ENCODE data around the gene NRIP1. TPM values are rescaled to one million over a fixed set of nuclear protein-coding genes. Genes with fewer than 3 reads are reported as not detected.

Gene NRIP1
- total RNA-seq, 4 donors from 2014 or later, result 31.0 to 33.0 (median 32.2) TPM

- H3K36me3 ChIP-seq, result peaks cover 0 to 8% (median 0%) of the 10 kb centered on the region in 3 donors
- TF ChIP-seq POLR2A (IDR thresholded peaks at IDR 0.05) (no peak), CTCF (IDR thresholded peaks at IDR 0.05) (no peak), EP300 (IDR thresholded peaks at IDR 0.05) (no peak)
- no peak overlapping the region for H3K4me3 ChIP-seq
- DNase-seq (ENCODE audit: low spot score in 2 of 2), result no peak
- H3K27me3 ChIP-seq, result no peaks in the 10 kb centered on the region
- no peak overlapping the region for H3K27ac ChIP-seq
- WGBS, 2 donors, result 52 to 58% methylated on average over 6 of the region's 6 CpGs
- H3K9me3 ChIP-seq, result no peaks in the 10 kb centered on the region
- H3K4me1 ChIP-seq, result peaks cover 0 to 70% (median 17%) of the 10 kb centered on the region in 4 donors
These were observed 61.2 kb downstream of the NRIP1 start for GRCh38 chr21:15003463-15004135.

- Histone ChIP-seq H3K4me1 (peaks cover 0 to 77% (median 17%) of the 10 kb centered on the region in 4 donors), H3K27ac (no peak overlapping the region), H3K9me3 (no peaks in the 10 kb centered on the region), H3K4me3 (no peak overlapping the region), H3K36me3 (no peaks in the 10 kb centered on the region), H3K27me3 (no peaks in the 10 kb centered on the region)
- TF ChIP-seq CTCF (IDR thresholded peaks at IDR 0.05) (no peak), EP300 (IDR thresholded peaks at IDR 0.05) (no peak), POLR2A (IDR thresholded peaks at IDR 0.05) (no peak)
- WGBS, 2 donors, result 69 to 76% methylated on average over 15 of the region's 15 CpGs
- no peak for DNase-seq (ENCODE audit: low spot score in 2 of 2)
These were observed 62.8 kb downstream of the NRIP1 start for GRCh38 chr21:15001857-15002606.

GRCh38 chr21:15001113-15001512 is 63.7 kb downstream of the NRIP1 start:
- no peak for DNase-seq (ENCODE audit: low spot score in 2 of 2)
- H3K27ac ChIP-seq, result no peak overlapping the region
- no peaks in the 10 kb centered on the region for H3K9me3 ChIP-seq
- 33 to 38% methylated on average over 2 of the region's 2 CpGs for WGBS, 2 donors
- TF ChIP-seq EP300 (IDR thresholded peaks at IDR 0.05) (no peak), POLR2A (IDR thresholded peaks at IDR 0.05) (no peak), CTCF (IDR thresholded peaks at IDR 0.05) (no peak)
- no peaks in the 10 kb centered on the region for H3K27me3 ChIP-seq
- H3K36me3 ChIP-seq, result no peaks in the 10 kb centered on the region
- H3K4me1 ChIP-seq, result peaks cover 0 to 73% (median 17%) of the 10 kb centered on the region in 4 donors
- no peak overlapping the region for H3K4me3 ChIP-seq

- H3K27ac ChIP-seq, result no peak overlapping the region
- no peak for TF ChIP-seq EP300 (IDR thresholded peaks at IDR 0.05)
- peaks cover 0 to 73% (median 10%) of the 10 kb centered on the region in 4 donors for H3K4me1 ChIP-seq
- no peaks in the 10 kb centered on the region for H3K27me3 ChIP-seq
- no peak for DNase-seq (ENCODE audit: low spot score in 2 of 2)
- no peaks in the 10 kb centered on the region for H3K36me3 ChIP-seq
- no peak overlapping the region for H3K4me3 ChIP-seq
- H3K9me3 ChIP-seq, result no peaks in the 10 kb centered on the region
- 64 to 80% methylated on average over 1 of the region's 1 CpG for WGBS, 2 donors
These were observed 64.7 kb downstream of the NRIP1 start for GRCh38 chr21:15000081-15000480.

GRCh38 chr21:14998784-14999183 is 66.0 kb downstream of the NRIP1 start:
- no peak for DNase-seq (ENCODE audit: low spot score in 2 of 2)
- no peak for TF ChIP-seq POLR2A (IDR thresholded peaks at IDR 0.05)
- no peak for TF ChIP-seq CTCF (IDR thresholded peaks at IDR 0.05)
- TF ChIP-seq EP300 (IDR thresholded peaks at IDR 0.05), result no peak
- Histone ChIP-seq H3K4me3 (no peak overlapping the region), H3K9me3 (no peaks in the 10 kb centered on the region), H3K27me3 (no peaks in the 10 kb centered on the region), H3K4me1 (peaks cover 0 to 67% (median 4%) of the 10 kb centered on the region in 4 donors), H3K36me3 (no peaks in the 10 kb centered on the region), H3K27ac (no peak overlapping the region)
- WGBS, 2 donors, result 87 to 89% methylated on average over 4 of the region's 4 CpGs

Measured in tibial nerve (tissue), 4 donors.